Epithelial cell of proximal tubule (primary cell): ENCODE measurements around the gene GJA1. TPM values are rescaled to one million over a fixed set of nuclear protein-coding genes. Genes with fewer than 3 reads are reported as not detected.

Experiments
- DNase-seq: peaks from one replicate; pipeline ENCODE4 v3.0.0-alpha.2; 2011; ENCODE audit warnings: low read depth
- H3K4me3 ChIP-seq: 2 replicates; pipeline ENCODE4 v1.5.1; 2011; ENCODE audit warnings: low read depth, mild to moderate bottlenecking, low read length
- CTCF ChIP-seq: conservative IDR thresholded peaks from 2 replicates; pipeline ENCODE4 v1.5.1; 2012; ENCODE audit warnings: low read depth, mild to moderate bottlenecking, low read length
- total RNA-seq: library from RNA; depleted of rRNA; stranded (reverse); fragments of >200 nt; gene quantifications from 2 replicates; pipeline ENCODE4 v1.2.3, GENCODE V29; 2015

Gene GJA1
- total RNA-seq, 1 donor from 2014 or later: 165 TPM

- no peak for DNase-seq
- no peak for TF ChIP-seq CTCF
These were observed 13.9 kb downstream of the GJA1 start for GRCh38 chr6:121449331-121449730.

GRCh38 chr6:121450242-121450641 is 14.8 kb downstream of the GJA1 start:
- no peak overlapping the region for H3K4me3 ChIP-seq
- DNase-seq: no peak

More at GRCh38 chr6:121449331-121449730, 13.9 kb downstream of the GJA1 start:
- no peak overlapping the region for H3K4me3 ChIP-seq

GRCh38 chr6:121451250-121451649 is 15.8 kb downstream of the GJA1 start:
- H3K4me3 ChIP-seq: no peak overlapping the region
- no peak for TF ChIP-seq CTCF
- no peak for DNase-seq

More at GRCh38 chr6:121450242-121450641, 14.8 kb downstream of the GJA1 start:
- TF ChIP-seq CTCF: no peak

- H3K4me3 ChIP-seq: no peak overlapping the region
- no peak for DNase-seq
- no peak for TF ChIP-seq CTCF
These were observed 17.7 kb downstream of the GJA1 start for GRCh38 chr6:121453191-121453590.

GRCh38 chr6:121460170-121460569 is 24.7 kb downstream of the GJA1 start:
- TF ChIP-seq CTCF: no peak
- H3K4me3 ChIP-seq: no peak overlapping the region
- DNase-seq: no peak

- no peak for TF ChIP-seq CTCF
- DNase-seq: no peak
These were observed 27.6 kb downstream of the GJA1 start for GRCh38 chr6:121463087-121463486.

GRCh38 chr6:121465101-121465500 is 29.7 kb downstream of the GJA1 start:
- no peak overlapping the region for H3K4me3 ChIP-seq
- no peak for DNase-seq
- TF ChIP-seq CTCF: no peak

More at GRCh38 chr6:121463087-121463486, 27.6 kb downstream of the GJA1 start:
- H3K4me3 ChIP-seq: no peak overlapping the region
